ENCODE data around the gene GOLM1.

The GOLM1 gene

DNA sequence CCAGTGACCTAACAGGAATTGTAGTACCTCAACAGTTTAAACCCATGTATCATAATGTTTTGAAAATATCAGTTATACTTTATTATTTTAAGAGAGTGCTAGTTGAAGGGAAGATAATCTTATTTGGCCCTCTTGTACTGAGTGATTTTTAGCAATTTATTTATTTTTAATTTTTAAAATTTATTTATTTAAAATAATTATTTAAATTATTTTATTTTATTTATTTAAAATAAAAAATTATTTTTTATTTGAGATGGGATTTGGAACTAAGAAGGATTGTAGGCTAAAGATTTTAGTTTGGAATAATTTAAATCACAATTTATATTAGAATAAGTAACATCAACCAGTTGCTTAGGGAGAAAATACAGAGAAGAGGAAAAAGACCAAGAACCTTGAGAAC, 104.3 kb downstream of the GOLM1 start:
- TF ChIP-seq CSDC2 (CRISPR knock-in tag; IDR thresholded peaks at IDR 0.05) (no peak), OSR1 (CRISPR knock-in tag; IDR thresholded peaks at IDR 0.05) (no peak), SNAI2 (CRISPR knock-in tag; IDR thresholded peaks at IDR 0.05) (no peak), ZNF70 (CRISPR knock-in tag; IDR thresholded peaks at IDR 0.05) (no peak), BACH2 (CRISPR knock-in tag; IDR thresholded peaks at IDR 0.05; ENCODE audit: borderline replicate concordance) (no peak), ZFP30 (CRISPR knock-in tag; IDR thresholded peaks at IDR 0.05) (no peak), TOX (CRISPR knock-in tag; IDR thresholded peaks at IDR 0.05; ENCODE audit: borderline replicate concordance) (no peak), ZNF8 (CRISPR knock-in tag; IDR thresholded peaks at IDR 0.05) (no peak), ZFP3 (CRISPR knock-in tag; IDR thresholded peaks at IDR 0.05) (no peak), ARNTL (CRISPR knock-in tag; IDR thresholded peaks at IDR 0.05; ENCODE audit: borderline replicate concordance, low read depth) (no peak)
- TF ChIP-seq, protein P1, sequence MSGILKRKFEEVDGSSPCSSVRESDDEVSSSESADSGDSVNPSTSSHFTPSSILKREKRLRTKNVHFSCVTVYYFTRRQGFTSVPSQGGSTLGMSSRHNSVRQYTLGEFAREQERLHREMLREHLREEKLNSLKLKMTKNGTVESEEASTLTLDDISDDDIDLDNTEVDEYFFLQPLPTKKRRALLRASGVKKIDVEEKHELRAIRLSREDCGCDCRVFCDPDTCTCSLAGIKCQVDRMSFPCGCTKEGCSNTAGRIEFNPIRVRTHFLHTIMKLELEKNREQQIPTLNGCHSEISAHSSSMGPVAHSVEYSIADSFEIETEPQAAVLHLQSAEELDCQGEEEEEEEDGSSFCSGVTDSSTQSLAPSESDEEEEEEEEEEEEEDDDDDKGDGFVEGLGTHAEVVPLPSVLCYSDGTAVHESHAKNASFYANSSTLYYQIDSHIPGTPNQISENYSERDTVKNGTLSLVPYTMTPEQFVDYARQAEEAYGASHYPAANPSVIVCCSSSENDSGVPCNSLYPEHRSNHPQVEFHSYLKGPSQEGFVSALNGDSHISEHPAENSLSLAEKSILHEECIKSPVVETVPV (CRISPR knock-in tag; IDR thresholded peaks at IDR 0.05) = no peak
- TF ChIP-seq, protein P2, sequence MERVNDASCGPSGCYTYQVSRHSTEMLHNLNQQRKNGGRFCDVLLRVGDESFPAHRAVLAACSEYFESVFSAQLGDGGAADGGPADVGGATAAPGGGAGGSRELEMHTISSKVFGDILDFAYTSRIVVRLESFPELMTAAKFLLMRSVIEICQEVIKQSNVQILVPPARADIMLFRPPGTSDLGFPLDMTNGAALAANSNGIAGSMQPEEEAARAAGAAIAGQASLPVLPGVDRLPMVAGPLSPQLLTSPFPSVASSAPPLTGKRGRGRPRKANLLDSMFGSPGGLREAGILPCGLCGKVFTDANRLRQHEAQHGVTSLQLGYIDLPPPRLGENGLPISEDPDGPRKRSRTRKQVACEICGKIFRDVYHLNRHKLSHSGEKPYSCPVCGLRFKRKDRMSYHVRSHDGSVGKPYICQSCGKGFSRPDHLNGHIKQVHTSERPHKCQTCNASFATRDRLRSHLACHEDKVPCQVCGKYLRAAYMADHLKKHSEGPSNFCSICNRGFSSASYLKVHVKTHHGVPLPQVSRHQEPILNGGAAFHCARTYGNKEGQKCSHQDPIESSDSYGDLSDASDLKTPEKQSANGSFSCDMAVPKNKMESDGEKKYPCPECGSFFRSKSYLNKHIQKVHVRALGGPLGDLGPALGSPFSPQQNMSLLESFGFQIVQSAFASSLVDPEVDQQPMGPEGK (CRISPR knock-in tag; IDR thresholded peaks at IDR 0.05; ENCODE audit: borderline replicate concordance) = no peak
- TF ChIP-seq, protein P3, sequence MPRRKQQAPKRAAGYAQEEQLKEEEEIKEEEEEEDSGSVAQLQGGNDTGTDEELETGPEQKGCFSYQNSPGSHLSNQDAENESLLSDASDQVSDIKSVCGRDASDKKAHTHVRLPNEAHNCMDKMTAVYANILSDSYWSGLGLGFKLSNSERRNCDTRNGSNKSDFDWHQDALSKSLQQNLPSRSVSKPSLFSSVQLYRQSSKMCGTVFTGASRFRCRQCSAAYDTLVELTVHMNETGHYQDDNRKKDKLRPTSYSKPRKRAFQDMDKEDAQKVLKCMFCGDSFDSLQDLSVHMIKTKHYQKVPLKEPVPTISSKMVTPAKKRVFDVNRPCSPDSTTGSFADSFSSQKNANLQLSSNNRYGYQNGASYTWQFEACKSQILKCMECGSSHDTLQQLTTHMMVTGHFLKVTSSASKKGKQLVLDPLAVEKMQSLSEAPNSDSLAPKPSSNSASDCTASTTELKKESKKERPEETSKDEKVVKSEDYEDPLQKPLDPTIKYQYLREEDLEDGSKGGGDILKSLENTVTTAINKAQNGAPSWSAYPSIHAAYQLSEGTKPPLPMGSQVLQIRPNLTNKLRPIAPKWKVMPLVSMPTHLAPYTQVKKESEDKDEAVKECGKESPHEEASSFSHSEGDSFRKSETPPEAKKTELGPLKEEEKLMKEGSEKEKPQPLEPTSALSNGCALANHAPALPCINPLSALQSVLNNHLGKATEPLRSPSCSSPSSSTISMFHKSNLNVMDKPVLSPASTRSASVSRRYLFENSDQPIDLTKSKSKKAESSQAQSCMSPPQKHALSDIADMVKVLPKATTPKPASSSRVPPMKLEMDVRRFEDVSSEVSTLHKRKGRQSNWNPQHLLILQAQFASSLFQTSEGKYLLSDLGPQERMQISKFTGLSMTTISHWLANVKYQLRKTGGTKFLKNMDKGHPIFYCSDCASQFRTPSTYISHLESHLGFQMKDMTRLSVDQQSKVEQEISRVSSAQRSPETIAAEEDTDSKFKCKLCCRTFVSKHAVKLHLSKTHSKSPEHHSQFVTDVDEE (CRISPR knock-in tag; IDR thresholded peaks at IDR 0.05) = no peak
- ATAC-seq = no peak

GRCh38 chr9:85994191-85994590, 105.2 kb downstream of the GOLM1 start:
- TF ChIP-seq TCF4 (CRISPR knock-in tag; IDR thresholded peaks at IDR 0.05; ENCODE audit: borderline replicate concordance) (no peak), BACH2 (CRISPR knock-in tag; IDR thresholded peaks at IDR 0.05; ENCODE audit: borderline replicate concordance) (no peak), TOX (CRISPR knock-in tag; IDR thresholded peaks at IDR 0.05; ENCODE audit: borderline replicate concordance) (no peak), POU6F1 (CRISPR knock-in tag; IDR thresholded peaks at IDR 0.05; ENCODE audit: borderline replicate concordance, low read depth) (no peak), OSR1 (CRISPR knock-in tag; IDR thresholded peaks at IDR 0.05) (no peak), ARNTL (CRISPR knock-in tag; IDR thresholded peaks at IDR 0.05; ENCODE audit: borderline replicate concordance, low read depth) (no peak)
- ATAC-seq = no peak

- no peak for ATAC-seq
- no peak for TF ChIP-seq TCF4 (CRISPR knock-in tag; IDR thresholded peaks at IDR 0.05; ENCODE audit: borderline replicate concordance)
- TF ChIP-seq TOX (CRISPR knock-in tag; IDR thresholded peaks at IDR 0.05; ENCODE audit: borderline replicate concordance) = no peak
- TF ChIP-seq CSDC2 (CRISPR knock-in tag; IDR thresholded peaks at IDR 0.05) = no peak
- TF ChIP-seq, protein P3 (CRISPR knock-in tag; IDR thresholded peaks at IDR 0.05) = no peak
- no peak for TF ChIP-seq OSR1 (CRISPR knock-in tag; IDR thresholded peaks at IDR 0.05)
- no peak for TF ChIP-seq SNAI2 (CRISPR knock-in tag; IDR thresholded peaks at IDR 0.05)
- TF ChIP-seq POU6F1 (CRISPR knock-in tag; IDR thresholded peaks at IDR 0.05; ENCODE audit: borderline replicate concordance, low read depth) = no peak
- no peak for TF ChIP-seq BACH2 (CRISPR knock-in tag; IDR thresholded peaks at IDR 0.05; ENCODE audit: borderline replicate concordance)
- TF ChIP-seq CREB5 (CRISPR knock-in tag; IDR thresholded peaks at IDR 0.05; ENCODE audit: low read depth) = no peak
- no peak for TF ChIP-seq ZNF565 (CRISPR knock-in tag; conservative IDR thresholded peaks at IDR 0.05; ENCODE audit: low read depth)
- TF ChIP-seq, protein P2 (CRISPR knock-in tag; IDR thresholded peaks at IDR 0.05; ENCODE audit: borderline replicate concordance) = no peak
- TF ChIP-seq ZFP3 (CRISPR knock-in tag; IDR thresholded peaks at IDR 0.05) = no peak
- TF ChIP-seq ARNTL (CRISPR knock-in tag; IDR thresholded peaks at IDR 0.05; ENCODE audit: borderline replicate concordance, low read depth) = no peak
- no peak for TF ChIP-seq ZNF70 (CRISPR knock-in tag; IDR thresholded peaks at IDR 0.05)
- TF ChIP-seq RARB (CRISPR knock-in tag; IDR thresholded peaks at IDR 0.05) = no peak
- TF ChIP-seq ZC3H10 (CRISPR knock-in tag; IDR thresholded peaks at IDR 0.05) = no peak
Observed at GRCh38 chr9:85987236-85987635, 112.1 kb downstream of the GOLM1 start.

All from SK-N-SH treated with all-trans-retinoic acid at 6 μM for 48 hours (cell line).